WTC11 (cell line): Measurements from ENCODE around the gene ERC2. TPM values are rescaled to one million over a fixed set of nuclear protein-coding genes. Genes with fewer than 3 reads are reported as not detected.

ENCODE experiments used
- ATAC-seq: fragments of 200-7000 bp; cut with Tn5 transposase; 2 replicates; pipeline ENCODE4 v1.10.0; 2021; ENCODE audit warnings: mild to moderate bottlenecking, moderate library complexity
- CTCF ChIA-PET: fragments of 300-600 bp; sonication (Branson Sonifier 250); formaldehyde crosslinking; loops from one replicate; lab custom pipeline; 2021; ENCODE audit warnings: antibody characterized with exemption; lab: Charles Lee
- POLR2A ChIA-PET: fragments of 350-600 bp; sonication (Branson Sonifier 250); formaldehyde crosslinking; loops from one replicate; lab custom pipeline; 2021; ENCODE audit warnings: antibody characterized with exemption; lab: Charles Lee
- DNase-seq: peaks from one replicate; pipeline ENCODE4 v3.0.0; 2021; ENCODE audit warnings: low spot score
- H3K27ac Mint-ChIP-seq: 2 replicates; pipeline ENCODE4 v1.8.0; 2021; ENCODE audit warnings: mixed read lengths
- H3K27me3 Mint-ChIP-seq: 2 replicates; pipeline ENCODE4 v1.8.0; 2021; ENCODE audit warnings: low read depth, mild to moderate bottlenecking, moderate library complexity, mixed read lengths
- H3K36me3 Mint-ChIP-seq: 2 replicates; pipeline ENCODE4 v1.8.0; 2021; ENCODE audit warnings: mixed read lengths
- H3K4me1 Mint-ChIP-seq: 2 replicates; pipeline ENCODE4 v1.8.0; 2022; ENCODE audit warnings: mixed read lengths
- H3K4me3 Mint-ChIP-seq: 2 replicates; pipeline ENCODE4 v1.8.0; 2021; ENCODE audit warnings: mild to moderate bottlenecking, moderate library complexity, mixed read lengths
- H3K9me3 Mint-ChIP-seq: 2 replicates; pipeline ENCODE4 v1.8.0; 2021; ENCODE audit warnings: mixed read lengths
- CREB1 ChIP-seq: sonication (generic); formaldehyde crosslinking; IDR thresholded peaks from 2 replicates; pipeline ENCODE4 v1.8.0; 2023; ENCODE audit warnings: mild to moderate bottlenecking, missing genetic modification reagents
- CREM ChIP-seq: sonication (generic); formaldehyde crosslinking; IDR thresholded peaks from 2 replicates; pipeline ENCODE4 v1.8.1; 2022; ENCODE audit warnings: mild to moderate bottlenecking, missing genetic modification reagents, moderate library complexity
- E2F4 ChIP-seq: sonication (generic); formaldehyde crosslinking; IDR thresholded peaks from 2 replicates; pipeline ENCODE4 v1.8.1; 2022; ENCODE audit warnings: low read depth, mild to moderate bottlenecking, moderate library complexity, missing genetic modification reagents, borderline replicate concordance
- FOXK1 ChIP-seq: sonication (generic); formaldehyde crosslinking; IDR thresholded peaks from 2 replicates; pipeline ENCODE4 v1.8.0; 2022; ENCODE audit warnings: mild to moderate bottlenecking, moderate library complexity, missing genetic modification reagents
- HMGA2 ChIP-seq: fragments of 250-450 bp; sonication (Bioruptor Pico); IDR thresholded peaks from 2 replicates; pipeline ENCODE4 v1.4.0; 2021; ENCODE audit warnings: mild to moderate bottlenecking, moderate library complexity
- IRF2 ChIP-seq: sonication (generic); formaldehyde crosslinking; IDR thresholded peaks from 2 replicates; pipeline ENCODE4 v1.8.0; 2022; ENCODE audit warnings: low read depth, missing genetic modification reagents, borderline replicate concordance
- JUN ChIP-seq: sonication (generic); formaldehyde crosslinking; IDR thresholded peaks from 2 replicates; pipeline ENCODE4 v1.8.0; 2023; ENCODE audit warnings: mild to moderate bottlenecking, missing genetic modification reagents
- MAX ChIP-seq: sonication (generic); formaldehyde crosslinking; IDR thresholded peaks from 2 replicates; pipeline ENCODE4 v1.8.0; 2022; ENCODE audit warnings: mild to moderate bottlenecking, missing genetic modification reagents
- STAT6 ChIP-seq: sonication (generic); formaldehyde crosslinking; conservative IDR thresholded peaks from 2 replicates; pipeline ENCODE4 v1.8.1; 2023; ENCODE audit warnings: mild to moderate bottlenecking, low read depth, missing genetic modification reagents, moderate library complexity
- TCF7 ChIP-seq: sonication (generic); formaldehyde crosslinking; IDR thresholded peaks from 2 replicates; pipeline ENCODE4 v1.8.0; 2022; ENCODE audit warnings: mild to moderate bottlenecking, low read depth, missing genetic modification reagents, moderate library complexity
- USF1 ChIP-seq: sonication (generic); formaldehyde crosslinking; IDR thresholded peaks from 2 replicates; pipeline ENCODE4 v1.8.0; 2022; ENCODE audit warnings: mild to moderate bottlenecking, missing genetic modification reagents
- ZBTB43 ChIP-seq: sonication (generic); formaldehyde crosslinking; IDR thresholded peaks from 2 replicates; pipeline ENCODE4 v1.8.1; 2023; ENCODE audit warnings: mild to moderate bottlenecking, missing genetic modification reagents
- ZMAT4 ChIP-seq: fragments of 250-450 bp; sonication (Bioruptor Pico); IDR thresholded peaks from 2 replicates; pipeline ENCODE4 v1.9.0; 2021; ENCODE audit warnings: mild to moderate bottlenecking
- ZNF138 ChIP-seq: sonication (generic); formaldehyde crosslinking; conservative IDR thresholded peaks from 2 replicates; pipeline ENCODE4 v1.8.1; 2022; ENCODE audit warnings: mild to moderate bottlenecking, moderate library complexity, missing genetic modification reagents
- ZNF396 ChIP-seq: fragments of 250-450 bp; sonication (Bioruptor Pico); IDR thresholded peaks from 2 replicates; pipeline ENCODE4 v1.8.0; 2021; ENCODE audit warnings: mild to moderate bottlenecking, moderate library complexity, borderline replicate concordance
- ZNF425 ChIP-seq: fragments of 250-450 bp; sonication (Bioruptor Pico); conservative IDR thresholded peaks from 2 replicates; pipeline ENCODE4 v1.9.0; 2021; ENCODE audit warnings: mild to moderate bottlenecking
- ZNF671 ChIP-seq: fragments of 250-450 bp; sonication (Bioruptor Pico); IDR thresholded peaks from 2 replicates; pipeline ENCODE4 v1.8.0; 2021; ENCODE audit warnings: mild to moderate bottlenecking
- total RNA-seq: library from RNA; stranded (reverse); gene quantifications from 3 replicates; pipeline ENCODE4 v1.2.3, GENCODE V29; 2021

Gene ERC2
- total RNA-seq, 1 experiment from 2014 or later = 23.5 TPM

- POLR2A ChIA-PET = no interaction called here
- ATAC-seq = no peak
These were observed 933.4 kb downstream of the ERC2 start for GRCh38 chr3:55534876-55535275.

GRCh38 chr3:55532806-55533205 lies 935.5 kb downstream of the ERC2 start:
- H3K36me3 Mint-ChIP-seq = no peaks in the 10 kb centered on the region
- H3K27me3 Mint-ChIP-seq = no peaks in the 10 kb centered on the region; the same call in 1 of the 2 replicates
- no peak overlapping the region for H3K4me3 Mint-ChIP-seq
- DNase-seq (no peak), ATAC-seq (no peak)
- H3K27ac Mint-ChIP-seq = no peak overlapping the region
- H3K9me3 Mint-ChIP-seq = no peaks in the 10 kb centered on the region
- CTCF ChIA-PET = no interaction called here
- no peak for TF ChIP-seq ZNF425 (CRISPR knock-in tag)
- TF ChIP-seq ZNF396 (CRISPR knock-in tag) = no peak
- no peak for TF ChIP-seq ZNF671
- TF ChIP-seq CREM = no peak
- TF ChIP-seq ZNF138 (CRISPR knock-in tag) = no peak
- TF ChIP-seq JUN = no peak
- no peak for TF ChIP-seq MAX (CRISPR knock-in tag)
- no peak for TF ChIP-seq TCF7 (CRISPR knock-in tag)
- H3K4me1 Mint-ChIP-seq = peaks cover 24% of the 10 kb centered on the region
- POLR2A ChIA-PET = no interaction called here

More at GRCh38 chr3:55534876-55535275, 933.4 kb downstream of the ERC2 start:
- TF ChIP-seq E2F4 (CRISPR knock-in tag) = no peak
- TF ChIP-seq ZBTB43 (CRISPR knock-in tag) = no peak
- no peak for TF ChIP-seq STAT6
- TF ChIP-seq FOXK1 = no peak
- TF ChIP-seq USF1 (CRISPR knock-in tag) = no peak
- no peak for TF ChIP-seq HMGA2 (CRISPR knock-in tag)
- TF ChIP-seq ZMAT4 = no peak
- no peak for TF ChIP-seq IRF2 (CRISPR knock-in tag)
- no peak for TF ChIP-seq CREB1 (CRISPR knock-in tag)
- peaks cover 36% of the 10 kb centered on the region for H3K4me1 Mint-ChIP-seq
- no peaks in the 10 kb centered on the region for H3K9me3 Mint-ChIP-seq
- no peak overlapping the region for H3K4me3 Mint-ChIP-seq
- no peak overlapping the region for H3K27ac Mint-ChIP-seq
- DNase-seq = no peak
- no peaks in the 10 kb centered on the region; the same call in 1 of the 2 replicates for H3K27me3 Mint-ChIP-seq
- H3K36me3 Mint-ChIP-seq = no peaks in the 10 kb centered on the region
- CTCF ChIA-PET = no interaction called here
